ENCODE data around the gene XRRA1. TPM values are rescaled to one million over a fixed set of nuclear protein-coding genes. Genes with fewer than 3 reads are reported as not detected.
"Not testable (repeated sequence)": the region's sequence is repeated elsewhere in the genome, so short reads cannot be mapped to it uniquely, and the experiment has no call there.

Gene XRRA1
- total and polyA plus RNA-seq, 11 donors, result 3.9 to 26.6 (median 13.1) TPM

DNA sequence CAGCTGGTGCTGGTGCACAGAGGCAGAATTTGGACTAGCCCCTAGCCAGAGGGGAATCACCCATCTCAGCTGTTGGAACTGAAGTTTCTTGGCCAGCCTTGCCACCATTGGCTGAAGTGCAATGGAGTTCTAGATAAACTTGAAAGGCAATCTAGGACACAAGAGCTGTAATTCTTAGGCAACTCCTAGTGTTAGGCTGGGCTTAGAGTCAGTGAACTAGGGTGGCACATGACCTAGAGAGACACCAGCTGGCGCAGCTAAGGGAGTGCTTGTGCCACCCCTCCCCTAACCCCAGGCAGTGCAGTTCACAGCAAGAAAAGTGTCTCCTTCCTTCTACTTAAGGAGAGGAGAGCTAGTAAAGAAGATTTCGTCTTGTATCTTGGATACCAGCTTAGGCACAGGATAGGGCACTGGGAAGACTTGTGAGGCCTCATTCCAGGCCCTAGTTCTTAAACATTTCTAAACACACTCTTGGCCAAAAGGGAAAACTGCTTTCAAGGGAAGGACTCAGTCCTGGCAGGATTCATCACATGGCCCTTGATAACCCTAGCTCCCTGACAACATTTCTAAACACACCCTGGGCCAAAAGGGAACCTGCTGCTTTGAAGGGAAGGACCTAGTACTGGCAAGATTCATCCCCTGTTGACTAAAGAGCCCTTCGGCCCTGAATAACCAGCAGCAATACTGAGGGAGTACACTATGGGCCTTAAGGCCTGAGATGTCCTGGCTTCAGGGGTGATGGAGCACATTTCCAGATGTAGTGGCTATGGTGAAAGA lies 53.4 kb downstream of the XRRA1 start:
- no peak overlapping the region for H3K27ac ChIP-seq

DNA sequence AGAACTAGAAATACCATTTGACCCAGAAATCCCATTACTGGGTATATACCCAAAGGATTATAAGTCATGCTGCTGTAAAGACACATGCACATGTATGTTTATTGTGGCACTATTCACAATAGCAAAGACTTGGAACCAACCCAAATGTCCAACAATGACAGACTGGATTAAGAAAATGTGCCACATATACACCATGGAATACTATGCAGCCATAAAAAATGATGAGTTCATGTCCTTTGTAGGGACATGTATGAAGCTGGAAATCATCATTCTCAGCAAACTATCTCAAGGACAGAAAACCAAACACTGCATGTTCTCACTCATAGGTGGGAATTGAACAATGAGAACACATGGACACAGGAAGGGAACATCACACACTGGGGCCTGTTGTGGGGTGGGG lies 55.9 kb downstream of the XRRA1 start:
- intact Hi-C loops (cut with DNase I); H3K27me3 ChIP-seq; H3K27ac ChIP-seq; ATAC-seq; DNase-seq; H3K4me3 ChIP-seq: not testable (repeated sequence)
- peaks cover 0 to 21% (median 7%) of the 10 kb centered on the region in 12 donors for H3K4me1 ChIP-seq
- peaks cover 0 to 44% (median 0%) of the 10 kb centered on the region in 12 donors for H3K9me3 ChIP-seq
- H3K36me3 ChIP-seq, result peaks cover 0 to 19% (median 0%) of the 10 kb centered on the region in 9 donors

More for the DNA sequence above, 53.4 kb downstream of the XRRA1 start:
- peaks cover 0 to 14% (median 0%) of the 10 kb centered on the region in 9 donors for H3K36me3 ChIP-seq
- H3K27me3 ChIP-seq, result no peaks in the 10 kb centered on the region
- no peak overlapping the region for H3K4me3 ChIP-seq
- peaks cover 0 to 49% (median 6%) of the 10 kb centered on the region in 12 donors for H3K9me3 ChIP-seq
- ATAC-seq (peak; percentile 51 to 81 (median 74)), DNase-seq (peak in 1 of 5 donors; percentile 24)
- no peak for TF ChIP-seq POLR2A (IDR thresholded peaks at IDR 0.05)
- no peak for TF ChIP-seq CTCF (IDR thresholded peaks at IDR 0.05)
- intact Hi-C loops (cut with DNase I), result no loop called here
- 65 to 81% (median 68%) methylated on average over 3 of the region's 3 CpGs for WGBS, 4 donors
- peaks cover 0 to 21% (median 7%) of the 10 kb centered on the region in 12 donors for H3K4me1 ChIP-seq

DNA sequence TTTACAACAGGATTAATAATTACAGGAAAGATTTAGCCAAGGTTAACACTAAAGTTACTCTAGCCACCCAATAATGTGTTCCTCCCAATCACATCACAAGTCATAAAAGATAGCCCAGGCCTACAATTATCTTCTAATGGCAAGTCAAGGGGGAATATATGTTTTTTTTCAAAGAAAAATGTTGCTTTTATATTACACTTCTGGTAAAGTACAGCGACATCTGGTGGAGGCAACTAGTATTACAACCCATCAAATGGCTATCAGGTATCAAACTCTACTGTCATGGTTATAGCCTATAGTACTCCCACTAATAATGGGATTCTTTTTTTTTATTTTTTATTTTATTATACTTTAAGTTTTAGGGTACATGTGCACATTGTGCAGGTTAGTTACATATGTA lies 71.8 kb downstream of the XRRA1 start:
- DNase-seq (no peak), ATAC-seq (no peak)
- 34 to 40% (median 37%) methylated on average over 1 of the region's 1 CpG for WGBS, 4 donors
- intact Hi-C loops (cut with DNase I), result no loop called here
- Histone ChIP-seq H3K36me3 (peaks cover 0 to 48% (median 16%) of the 10 kb centered on the region in 9 donors), H3K27ac (no peak overlapping the region), H3K4me3 (no peak overlapping the region), H3K4me1 (no peaks in the 10 kb centered on the region), H3K9me3 (peaks cover 0 to 52% (median 16%) of the 10 kb centered on the region in 12 donors), H3K27me3 (no peaks in the 10 kb centered on the region)
- TF ChIP-seq POLR2A (IDR thresholded peaks at IDR 0.05) (no peak), CTCF (IDR thresholded peaks at IDR 0.05) (peak in 10 of 12 donors; percentile 12 to 52 (median 37))

- Histone ChIP-seq H3K36me3 (peaks cover 3 to 90% (median 20%) of the 10 kb centered on the region in 9 donors), H3K9me3 (peaks cover 7 to 97% (median 67%) of the 10 kb centered on the region in 12 donors), H3K27ac (no peak overlapping the region), H3K27me3 (no peaks in the 10 kb centered on the region), H3K4me1 (no peaks in the 10 kb centered on the region), H3K4me3 (no peak overlapping the region)
- intact Hi-C loops (cut with DNase I), result no loop called here
- ATAC-seq (no peak), DNase-seq (no peak)
- TF ChIP-seq CTCF (IDR thresholded peaks at IDR 0.05) (no peak), POLR2A (IDR thresholded peaks at IDR 0.05) (no peak)
- 72 to 98% (median 95%) methylated on average over 2 of the region's 2 CpGs for WGBS, 4 donors
These were observed 77.9 kb downstream of the XRRA1 start for GRCh38 chr11:74871037-74871436.

All from heart left ventricle (tissue), 16 donors.